K562 (cell line): Measurements from ENCODE around the gene ZNF593OS.

Source experiments
- DACH1 ChIP-seq: fragments of 450-650 bp; IDR thresholded peaks from 2 replicates; pipeline ENCODE4 v1.6.1; 2018; ENCODE audit not compliant: partially characterized antibody
- ELK3 ChIP-seq: fragments of 450-650 bp; formaldehyde crosslinking; IDR thresholded peaks from 2 replicates; pipeline ENCODE4 v1.4.0; 2020; ENCODE audit warnings: mild to moderate bottlenecking
- SIN3B ChIP-seq: fragments of 450-650 bp; IDR thresholded peaks from 2 replicates; pipeline ENCODE4 v1.6.1; 2017; ENCODE audit warnings: low read depth, mild to moderate bottlenecking, moderate library complexity
- TAF1 ChIP-seq: IDR thresholded peaks from 2 replicates; pipeline ENCODE4 v1.6.1; 2011; ENCODE audit warnings: mild to moderate bottlenecking, low read length, moderate library complexity; ENCODE audit not compliant: insufficient read depth, control insufficient read depth, severe bottlenecking; ENCODE audit errors: extremely low read depth
- ZHX1 ChIP-seq: fragments of 150-350 bp; conservative IDR thresholded peaks from 2 replicates; pipeline ENCODE4 v1.6.1; 2014; ENCODE audit warnings: low read length
- TF ChIP-seq, protein P1 (sequence below): sonication (generic); formaldehyde crosslinking; IDR thresholded peaks from 2 replicates; pipeline ENCODE4 v1.8.1; 2023; ENCODE audit warnings: mild to moderate bottlenecking, missing genetic modification reagents
- TF ChIP-seq, protein P2 (sequence below), 3 experiments: IDR thresholded peaks in 2 of 3; conservative IDR thresholded peaks in 1 of 3; 2 replicates each; pipeline ENCODE4 v1.5.1; 2011 to 2012; ENCODE audit warnings: low read length in 3 of 3, mild to moderate bottlenecking in 3 of 3, control low read depth in 2 of 3, improper control_type of control experiment in 1 of 3, inconsistent platforms in 1 of 3, low read depth in 1 of 3, mixed read lengths in 1 of 3, moderate library complexity in 1 of 3; ENCODE audit not compliant: insufficient read depth in 2 of 3

GRCh38 chr1:26187882-26188281 lies 16.2 kb upstream of the ZNF593OS start:
- no peak for TF ChIP-seq ZHX1
- TF ChIP-seq, protein P1, sequence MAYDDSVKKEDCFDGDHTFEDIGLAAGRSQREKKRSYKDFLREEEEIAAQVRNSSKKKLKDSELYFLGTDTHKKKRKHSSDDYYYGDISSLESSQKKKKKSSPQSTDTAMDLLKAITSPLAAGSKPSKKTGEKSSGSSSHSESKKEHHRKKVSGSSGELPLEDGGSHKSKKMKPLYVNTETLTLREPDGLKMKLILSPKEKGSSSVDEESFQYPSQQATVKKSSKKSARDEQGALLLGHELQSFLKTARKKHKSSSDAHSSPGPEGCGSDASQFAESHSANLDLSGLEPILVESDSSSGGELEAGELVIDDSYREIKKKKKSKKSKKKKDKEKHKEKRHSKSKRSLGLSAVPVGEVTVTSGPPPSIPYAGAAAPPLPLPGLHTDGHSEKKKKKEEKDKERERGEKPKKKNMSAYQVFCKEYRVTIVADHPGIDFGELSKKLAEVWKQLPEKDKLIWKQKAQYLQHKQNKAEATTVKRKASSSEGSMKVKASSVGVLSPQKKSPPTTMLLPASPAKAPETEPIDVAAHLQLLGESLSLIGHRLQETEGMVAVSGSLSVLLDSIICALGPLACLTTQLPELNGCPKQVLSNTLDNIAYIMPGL (CRISPR knock-in tag): no peak
- no peak for TF ChIP-seq ELK3
- TF ChIP-seq DACH1: no peak
- TF ChIP-seq, protein P2, sequence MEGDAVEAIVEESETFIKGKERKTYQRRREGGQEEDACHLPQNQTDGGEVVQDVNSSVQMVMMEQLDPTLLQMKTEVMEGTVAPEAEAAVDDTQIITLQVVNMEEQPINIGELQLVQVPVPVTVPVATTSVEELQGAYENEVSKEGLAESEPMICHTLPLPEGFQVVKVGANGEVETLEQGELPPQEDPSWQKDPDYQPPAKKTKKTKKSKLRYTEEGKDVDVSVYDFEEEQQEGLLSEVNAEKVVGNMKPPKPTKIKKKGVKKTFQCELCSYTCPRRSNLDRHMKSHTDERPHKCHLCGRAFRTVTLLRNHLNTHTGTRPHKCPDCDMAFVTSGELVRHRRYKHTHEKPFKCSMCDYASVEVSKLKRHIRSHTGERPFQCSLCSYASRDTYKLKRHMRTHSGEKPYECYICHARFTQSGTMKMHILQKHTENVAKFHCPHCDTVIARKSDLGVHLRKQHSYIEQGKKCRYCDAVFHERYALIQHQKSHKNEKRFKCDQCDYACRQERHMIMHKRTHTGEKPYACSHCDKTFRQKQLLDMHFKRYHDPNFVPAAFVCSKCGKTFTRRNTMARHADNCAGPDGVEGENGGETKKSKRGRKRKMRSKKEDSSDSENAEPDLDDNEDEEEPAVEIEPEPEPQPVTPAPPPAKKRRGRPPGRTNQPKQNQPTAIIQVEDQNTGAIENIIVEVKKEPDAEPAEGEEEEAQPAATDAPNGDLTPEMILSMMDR (IDR thresholded peaks at IDR 0.05 in 2 of 3, conservative IDR thresholded peaks at IDR 0.05 in 1 of 3; ENCODE audit: insufficient read depth in 2 of 3, low read depth in 1 of 3, low read length in 3 of 3): no peak
- no peak for TF ChIP-seq SIN3B
- TF ChIP-seq TAF1: no peak
